Mammary microvascular endothelial cell (primary cell): ENCODE measurements around the gene NXF2. TPM values are rescaled to one million over a fixed set of nuclear protein-coding genes. Genes with fewer than 3 reads are reported as not detected.

ENCODE experiments used
- total RNA-seq: library from RNA; depleted of rRNA; stranded (reverse); fragments of >200 nt; gene quantifications from 2 replicates; pipeline ENCODE4 v1.2.3, GENCODE V29; 2015

The NXF2 gene
- not detected in 2 replicates for total RNA-seq

GRCh38 chrX:102246893-102247292 is at the start of gene NXF2:
Gene NXF2 (plus strand): TSS chrX:102247167. CDS start chrX:102307079, 59,912 bp downstream.

GRCh38 chrX:102214986-102215385 is 32.0 kb upstream of the NXF2 start, which contains the start of gene TCP11X1:
Gene TCP11X1 (plus strand): TSS chrX:102215301.

Other genes starting within 250 kb of the NXF2 start
- not detected in 2 replicates for gene TCEAL2, start 121.5 kb upstream of the NXF2 start, total RNA-seq
- not detected in 2 replicates for gene TCEAL6, start 104.7 kb upstream of the NXF2 start, total RNA-seq
- 0.30 and 3.5 TPM in 2 replicates for gene BEX5, start 91.2 kb upstream of the NXF2 start, total RNA-seq
- not detected in 2 replicates for gene TCP11X1, start 31.9 kb upstream of the NXF2 start, total RNA-seq
- not detected in 2 replicates for gene NXF2B, start 192.8 kb downstream of the NXF2 start, total RNA-seq
- gene TCP11X2, start 224.6 kb downstream of the NXF2 start, total RNA-seq: not detected in 2 replicates